ENCODE data around the gene SPACA7. TPM values are rescaled to one million over a fixed set of nuclear protein-coding genes. Genes with fewer than 3 reads are reported as not detected.

SPACA7 gene
- total RNA-seq, 4 donors from 2014 or later, result not detected

DNA sequence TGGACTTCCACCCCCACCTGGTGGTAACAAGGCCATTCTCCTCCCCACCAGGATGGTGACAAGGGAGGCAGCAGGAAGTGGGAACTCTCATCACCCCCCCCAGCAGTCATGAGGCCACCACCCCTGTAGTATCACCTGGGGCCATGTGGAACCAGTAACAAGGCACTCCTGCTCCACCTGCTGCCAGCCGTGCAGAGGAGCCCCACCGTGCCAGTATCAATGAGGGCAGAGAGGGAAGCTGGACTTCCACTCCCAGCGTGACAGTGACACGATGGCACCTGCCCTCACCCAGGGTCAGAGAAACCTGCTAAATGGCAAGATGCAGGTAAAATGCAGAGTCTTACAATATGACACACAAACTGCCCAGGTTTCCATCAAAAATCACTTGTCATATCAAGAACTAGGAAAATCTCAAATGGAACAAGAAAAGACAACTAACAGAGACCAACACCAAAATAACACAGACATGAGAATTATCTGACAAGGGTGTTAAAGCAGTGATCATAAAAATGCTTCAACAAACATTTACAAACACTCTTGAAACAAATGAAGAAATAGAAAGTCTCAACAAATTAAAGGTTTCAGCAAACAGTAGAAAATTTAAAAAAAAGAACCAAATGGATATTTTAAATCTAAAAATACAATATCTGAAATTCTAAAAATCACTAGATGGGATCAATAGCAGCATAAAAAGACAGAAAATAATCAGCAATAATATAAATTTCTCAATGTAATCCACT is 9.1 kb upstream of the SPACA7 start:
- WGBS, 2 donors, result 68 to 69% methylated on average over 4 of the region's 4 CpGs
- Histone ChIP-seq H3K9me3 (no peaks in the 10 kb centered on the region), H3K27ac (no peak overlapping the region), H3K36me3 (no peaks in the 10 kb centered on the region), H3K27me3 (no peaks in the 10 kb centered on the region), H3K4me3 (replicated peaks in 1 of 3) (no peak overlapping the region), H3K4me1 (no peaks in the 10 kb centered on the region)
- no peak for TF ChIP-seq POLR2A (IDR thresholded peaks at IDR 0.05)
- TF ChIP-seq CTCF (IDR thresholded peaks at IDR 0.05), result no peak
- intact Hi-C loops (cut with DNase I), result no loop called here
- no peak for DNase-seq

DNA sequence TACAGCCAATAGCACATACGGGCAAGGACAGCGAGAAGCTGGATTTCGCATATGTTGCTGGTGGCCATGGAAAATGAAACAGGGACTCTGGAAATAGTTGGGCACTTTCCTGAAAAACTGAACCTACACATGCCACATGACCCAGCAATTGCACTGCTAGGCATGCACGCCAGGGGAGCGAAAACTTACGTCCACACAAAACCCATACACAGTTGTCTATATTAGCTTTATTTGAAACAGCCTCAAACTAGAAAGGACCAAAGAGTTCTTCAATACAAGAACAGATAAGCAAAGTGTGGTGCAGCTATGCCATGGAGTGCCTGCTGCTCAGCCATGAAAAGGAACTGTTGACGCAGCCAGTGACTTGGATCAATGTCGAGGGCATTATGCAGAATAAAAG is 7.3 kb upstream of the SPACA7 start:
- intact Hi-C loops (cut with DNase I), result no loop called here
- DNase-seq, result no peak
- H3K36me3 ChIP-seq, result no peaks in the 10 kb centered on the region
- H3K27ac ChIP-seq, result no peak overlapping the region
- H3K27me3 ChIP-seq, result no peaks in the 10 kb centered on the region
- no peaks in the 10 kb centered on the region for H3K4me1 ChIP-seq
- H3K4me3 ChIP-seq (replicated peaks in 1 of 3), result no peak overlapping the region
- 84 to 88% methylated on average over 8 of the region's 8 CpGs for WGBS, 2 donors
- TF ChIP-seq POLR2A (IDR thresholded peaks at IDR 0.05), result no peak
- TF ChIP-seq CTCF (IDR thresholded peaks at IDR 0.05), result no peak
- no peaks in the 10 kb centered on the region for H3K9me3 ChIP-seq

DNA sequence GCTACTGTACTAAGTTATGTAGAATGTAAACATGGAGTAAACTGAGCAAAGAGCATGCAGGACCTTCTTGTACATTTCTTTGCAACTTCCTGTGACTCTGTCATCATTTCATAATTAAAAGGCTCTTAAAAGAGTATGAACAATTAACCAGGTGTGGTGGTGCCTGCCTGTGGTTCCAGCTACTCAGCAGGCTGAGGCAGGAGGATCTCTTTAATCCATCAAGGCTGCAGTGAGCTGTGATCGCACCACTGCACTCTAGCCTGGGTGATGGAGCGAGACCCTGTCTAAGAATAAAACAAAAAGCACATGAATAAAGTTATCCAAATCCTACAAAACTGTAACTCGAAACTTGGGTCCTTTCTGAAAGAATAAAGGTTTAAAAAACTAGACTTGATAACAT is 5.8 kb upstream of the SPACA7 start:
- H3K27me3 ChIP-seq, result no peaks in the 10 kb centered on the region
- no peaks in the 10 kb centered on the region for H3K36me3 ChIP-seq
- no peaks in the 10 kb centered on the region for H3K9me3 ChIP-seq
- WGBS, 2 donors, result 74% methylated on average over 3 of the region's 3 CpGs
- intact Hi-C loops (cut with DNase I), result no loop called here
- H3K27ac ChIP-seq, result no peak overlapping the region
- H3K4me3 ChIP-seq (replicated peaks in 1 of 3), result no peak overlapping the region
- DNase-seq, result no peak
- no peaks in the 10 kb centered on the region for H3K4me1 ChIP-seq
- no peak for TF ChIP-seq CTCF (IDR thresholded peaks at IDR 0.05)
- no peak for TF ChIP-seq POLR2A (IDR thresholded peaks at IDR 0.05)

GRCh38 chr13:112374271-112374670 is 1.9 kb upstream of the SPACA7 start:
- intact Hi-C loops (cut with DNase I), result no loop called here
- no peaks in the 10 kb centered on the region for H3K27me3 ChIP-seq
- 84 to 85% methylated on average over 8 to 10 of the region's 10 CpGs for WGBS, 2 donors
- no peaks in the 10 kb centered on the region for H3K9me3 ChIP-seq
- no peaks in the 10 kb centered on the region for H3K36me3 ChIP-seq
- DNase-seq, result no peak
- H3K4me1 ChIP-seq, result no peaks in the 10 kb centered on the region
- no peak overlapping the region for H3K4me3 ChIP-seq (replicated peaks in 1 of 3)
- H3K27ac ChIP-seq, result no peak overlapping the region
- TF ChIP-seq POLR2A (IDR thresholded peaks at IDR 0.05), result no peak
- TF ChIP-seq CTCF (IDR thresholded peaks at IDR 0.05), result no peak

DNA sequence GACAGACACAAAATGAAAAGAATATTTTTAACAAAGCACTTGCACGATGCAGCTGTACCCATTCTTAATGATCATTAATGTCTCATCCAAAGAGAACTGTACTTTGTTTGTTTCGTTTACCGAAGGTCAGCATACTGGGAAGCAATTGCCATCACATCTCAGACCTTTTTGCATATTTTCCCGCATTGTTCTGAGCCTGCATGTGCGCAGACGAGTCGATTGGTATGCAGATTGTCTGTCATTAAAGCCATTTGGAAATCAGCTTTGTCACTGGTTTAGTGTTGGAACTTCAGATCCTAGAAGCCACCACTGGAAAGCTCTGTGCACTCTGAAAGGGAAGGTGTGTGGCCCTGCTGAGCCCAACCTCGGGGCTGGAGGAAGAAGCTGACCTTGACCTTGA is 15.6 kb downstream of the SPACA7 start:
- H3K9me3 ChIP-seq, result no peaks in the 10 kb centered on the region
- H3K27ac ChIP-seq, result no peak overlapping the region
- H3K36me3 ChIP-seq, result no peaks in the 10 kb centered on the region
- no peak for DNase-seq
- intact Hi-C loops (cut with DNase I), result no loop called here
- no peaks in the 10 kb centered on the region for H3K27me3 ChIP-seq
- H3K4me1 ChIP-seq, result no peaks in the 10 kb centered on the region
- TF ChIP-seq CTCF (IDR thresholded peaks at IDR 0.05), result no peak
- no peak for TF ChIP-seq POLR2A (IDR thresholded peaks at IDR 0.05)
- H3K4me3 ChIP-seq (replicated peaks in 1 of 3), result no peak overlapping the region
- 81 to 82% methylated on average over 8 of the region's 8 CpGs for WGBS, 2 donors
